Pulmonary artery endothelial cell (primary cell): Measurements from ENCODE around the gene KLHL14. TPM values are rescaled to one million over a fixed set of nuclear protein-coding genes. Genes with fewer than 3 reads are reported as not detected.
"Not testable (repeated sequence)": the region's sequence is repeated elsewhere in the genome, so short reads cannot be mapped to it uniquely, and the experiment has no call there.

Experiments used
- DNase-seq: peaks from one replicate; pipeline ENCODE4 v3.0.0-alpha.2; 2011; ENCODE audit warnings: low read depth, low spot score
- total RNA-seq: library from RNA; depleted of rRNA; stranded (reverse); fragments of >200 nt; gene quantifications from 2 replicates; pipeline ENCODE4 v1.2.3, GENCODE V29; 2014

The KLHL14 gene, protein sequence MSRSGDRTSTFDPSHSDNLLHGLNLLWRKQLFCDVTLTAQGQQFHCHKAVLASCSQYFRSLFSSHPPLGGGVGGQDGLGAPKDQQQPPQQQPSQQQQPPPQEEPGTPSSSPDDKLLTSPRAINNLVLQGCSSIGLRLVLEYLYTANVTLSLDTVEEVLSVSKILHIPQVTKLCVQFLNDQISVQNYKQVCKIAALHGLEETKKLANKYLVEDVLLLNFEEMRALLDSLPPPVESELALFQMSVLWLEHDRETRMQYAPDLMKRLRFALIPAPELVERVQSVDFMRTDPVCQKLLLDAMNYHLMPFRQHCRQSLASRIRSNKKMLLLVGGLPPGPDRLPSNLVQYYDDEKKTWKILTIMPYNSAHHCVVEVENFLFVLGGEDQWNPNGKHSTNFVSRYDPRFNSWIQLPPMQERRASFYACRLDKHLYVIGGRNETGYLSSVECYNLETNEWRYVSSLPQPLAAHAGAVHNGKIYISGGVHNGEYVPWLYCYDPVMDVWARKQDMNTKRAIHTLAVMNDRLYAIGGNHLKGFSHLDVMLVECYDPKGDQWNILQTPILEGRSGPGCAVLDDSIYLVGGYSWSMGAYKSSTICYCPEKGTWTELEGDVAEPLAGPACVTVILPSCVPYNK
- not detected in 2 replicates for total RNA-seq

DNA sequence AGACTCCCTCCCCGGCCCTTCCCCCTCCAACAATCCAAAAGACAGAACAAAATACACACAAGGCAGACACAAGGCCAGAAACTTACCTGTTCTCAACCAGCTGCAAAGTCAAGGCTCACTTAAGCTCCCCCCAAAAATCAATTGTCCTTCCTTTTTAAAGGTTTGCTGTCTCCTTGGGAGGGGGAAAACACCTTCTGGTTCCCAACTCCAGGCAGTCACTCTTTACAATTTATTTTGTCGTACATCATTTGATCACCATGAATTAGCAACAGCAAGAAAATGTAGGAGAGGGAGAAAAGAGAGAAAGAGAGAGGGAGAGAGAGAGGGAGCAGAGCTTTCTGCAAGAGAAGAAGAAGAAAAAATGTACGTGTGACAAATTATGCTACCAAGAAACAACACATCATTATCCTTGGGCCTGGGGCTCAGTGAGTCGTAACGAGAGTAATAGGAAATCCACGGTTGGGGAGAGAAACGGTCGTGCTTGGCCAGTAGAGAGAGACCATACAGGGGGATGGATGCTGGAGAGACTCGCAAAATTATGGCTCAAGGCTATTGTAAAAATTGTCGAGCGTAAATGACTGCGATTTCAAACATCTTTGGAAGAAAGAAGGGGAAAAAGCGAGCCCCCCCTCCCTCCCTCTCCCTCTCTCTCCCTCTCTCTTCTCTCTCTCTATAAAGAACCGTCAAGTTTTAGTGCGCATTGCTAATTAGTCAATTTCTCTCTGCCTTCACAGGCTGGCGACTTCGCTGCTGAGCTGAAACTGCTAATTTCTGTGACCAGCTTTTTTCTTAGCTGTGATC, at the start of gene KLHL14:
Gene KLHL14, minus strand, starts transcription at position 443 of the 801 bp plus-strand sequence. CDS start 2,432 bp downstream, outside the sequence.
- DNase-seq: no peak

DNA sequence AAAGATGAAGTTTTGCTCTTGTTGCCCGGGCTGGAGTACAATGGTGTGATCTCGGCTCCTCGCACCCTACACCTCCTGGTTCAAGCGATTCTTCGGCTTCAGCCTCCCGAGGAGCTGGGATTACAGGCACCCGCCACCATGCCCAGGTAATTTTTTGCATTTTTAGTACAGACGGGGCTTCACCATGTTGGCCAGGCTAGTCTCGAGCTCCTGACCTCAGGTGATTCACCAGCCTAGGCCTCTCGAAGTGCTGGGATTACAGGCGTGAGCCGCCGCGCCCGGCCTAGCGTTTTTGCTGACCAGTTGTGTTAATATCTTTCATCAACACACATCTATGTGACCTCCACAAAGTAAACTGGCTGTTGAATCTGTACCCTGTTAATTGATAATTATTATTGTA, 49.4 kb upstream of the KLHL14 start:
- no peak for DNase-seq

DNA sequence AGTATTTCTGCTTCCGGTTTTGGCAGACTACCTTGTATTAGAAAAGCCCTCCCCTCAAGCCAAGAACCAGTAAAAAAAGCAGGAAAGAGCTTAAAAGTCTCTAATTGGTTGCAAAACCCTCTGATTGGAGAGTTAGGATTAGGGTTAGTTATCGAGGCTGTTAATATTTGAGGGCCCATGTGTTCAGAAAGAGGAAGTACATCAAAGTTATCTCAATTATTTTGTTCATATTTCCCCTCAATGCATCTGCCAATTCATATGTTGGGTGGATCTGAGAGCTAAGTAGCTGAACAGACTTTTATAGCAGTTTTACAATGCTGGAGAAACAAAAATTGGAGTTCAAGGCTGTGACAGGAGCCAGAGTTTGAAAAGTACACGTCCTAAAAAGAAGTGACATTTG, 43.1 kb upstream of the KLHL14 start:
- no peak for DNase-seq

DNA sequence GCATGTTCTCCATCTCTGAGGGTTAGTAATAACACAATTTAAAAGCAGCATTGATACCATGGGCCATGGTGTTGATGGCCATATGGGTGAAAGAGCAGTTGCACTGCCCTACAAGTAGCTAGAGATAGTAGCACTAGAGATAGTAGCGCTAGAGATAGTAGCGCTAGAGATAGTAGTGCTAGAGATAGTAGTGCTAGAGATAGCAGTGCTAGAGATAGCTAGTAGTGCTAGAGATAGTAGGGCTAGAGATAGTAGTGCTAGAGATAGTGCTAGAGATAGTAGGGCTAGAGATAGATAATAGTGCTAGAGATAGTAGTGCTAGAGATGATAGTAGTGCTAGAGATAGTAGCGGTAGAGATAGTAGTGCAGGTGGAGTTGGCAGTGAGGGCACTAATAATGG, 39.5 kb upstream of the KLHL14 start:
- DNase-seq: no peak

DNA sequence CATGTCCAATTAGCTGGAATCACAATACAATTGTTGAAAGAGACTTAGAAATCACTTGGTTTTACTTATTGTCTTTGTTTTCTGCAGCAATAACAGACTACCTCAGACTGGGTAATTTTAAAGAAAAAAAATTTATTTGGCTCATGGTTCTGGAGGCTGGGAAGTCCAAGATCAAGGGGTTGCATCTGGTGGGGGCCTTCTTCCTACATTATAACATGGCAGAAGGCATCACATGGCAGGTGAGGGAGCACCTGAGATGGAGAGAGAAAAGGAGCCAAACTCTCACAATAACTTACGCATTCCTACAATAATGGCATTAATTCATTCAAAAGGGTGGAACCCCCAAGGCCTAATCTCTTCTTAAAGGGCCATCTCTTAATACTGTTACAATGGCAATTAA, 37.5 kb upstream of the KLHL14 start:
- DNase-seq: no peak

DNA sequence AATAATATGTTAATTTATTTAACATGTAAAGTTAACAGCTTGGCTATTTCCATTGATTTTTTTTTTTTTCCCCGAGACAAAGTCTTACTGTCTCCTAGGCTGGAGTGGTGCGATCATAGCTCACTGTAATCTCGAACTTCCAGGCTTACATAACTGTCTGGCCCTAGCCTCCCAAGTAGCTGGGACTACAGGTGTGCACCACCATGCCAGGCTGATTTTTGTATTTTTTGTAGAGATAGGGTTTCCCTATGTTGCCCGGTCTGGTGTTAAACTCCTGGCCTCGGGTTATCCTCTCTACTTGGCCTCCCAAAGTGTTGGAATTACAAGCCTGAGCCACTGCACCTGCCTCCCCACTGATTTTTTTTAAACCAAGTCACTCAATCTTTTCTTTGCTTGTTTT, 32.5 kb upstream of the KLHL14 start:
- DNase-seq: no peak

DNA sequence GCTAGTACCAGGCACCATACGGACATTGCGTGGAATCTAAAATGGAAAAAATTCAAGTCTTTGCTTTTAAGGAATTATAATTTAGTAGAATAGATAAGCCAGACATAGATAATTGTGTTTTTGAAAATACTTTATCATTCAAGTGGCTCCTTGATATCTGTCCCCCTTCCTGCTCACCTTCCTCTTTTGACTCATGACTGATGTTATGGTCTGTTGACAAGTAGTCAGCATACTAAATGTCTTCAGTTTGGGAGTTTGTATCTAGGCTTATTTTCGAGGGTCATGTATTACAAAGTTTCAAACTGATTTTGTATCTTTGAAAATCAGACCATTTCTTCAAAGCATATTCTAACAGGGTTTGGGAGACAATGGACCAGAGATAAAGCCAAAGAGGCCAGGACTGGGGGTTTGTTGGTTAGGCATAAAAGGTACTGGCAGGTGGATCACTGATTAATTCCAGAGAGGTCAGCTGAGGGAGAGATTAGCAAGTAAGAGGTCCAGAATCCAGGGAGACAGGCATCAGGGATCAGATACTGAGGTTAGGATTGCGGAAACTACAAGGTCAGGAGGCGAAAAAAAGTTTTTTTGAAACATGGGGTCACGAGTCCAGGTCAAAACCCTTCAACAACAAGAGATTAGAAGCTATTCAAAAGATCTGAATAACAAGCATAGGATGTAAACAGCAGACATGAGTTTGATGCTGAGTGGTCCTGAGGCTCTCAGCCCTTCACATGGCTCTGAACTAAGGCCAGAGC, 31.5 kb upstream of the KLHL14 start:
- DNase-seq: no peak

DNA sequence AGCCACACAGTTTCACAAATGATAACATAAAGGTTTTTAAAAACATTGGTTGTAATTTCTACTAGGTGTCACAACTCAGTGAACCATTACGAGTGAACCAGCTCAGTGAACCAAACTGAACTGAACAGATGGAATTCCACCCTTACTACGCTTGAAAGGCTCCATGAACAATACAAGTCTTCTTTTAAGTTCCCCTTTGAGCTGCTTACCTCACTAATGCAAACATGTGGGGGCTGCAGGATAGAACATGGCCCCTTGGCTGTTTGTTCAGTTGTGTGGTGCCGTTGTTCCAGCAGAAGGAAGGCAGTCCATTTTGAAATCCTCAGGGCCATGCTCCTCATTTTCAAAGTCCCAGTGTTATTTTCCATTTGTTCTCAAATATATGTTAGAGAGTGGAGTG, 30.7 kb upstream of the KLHL14 start:
- DNase-seq: no peak

DNA sequence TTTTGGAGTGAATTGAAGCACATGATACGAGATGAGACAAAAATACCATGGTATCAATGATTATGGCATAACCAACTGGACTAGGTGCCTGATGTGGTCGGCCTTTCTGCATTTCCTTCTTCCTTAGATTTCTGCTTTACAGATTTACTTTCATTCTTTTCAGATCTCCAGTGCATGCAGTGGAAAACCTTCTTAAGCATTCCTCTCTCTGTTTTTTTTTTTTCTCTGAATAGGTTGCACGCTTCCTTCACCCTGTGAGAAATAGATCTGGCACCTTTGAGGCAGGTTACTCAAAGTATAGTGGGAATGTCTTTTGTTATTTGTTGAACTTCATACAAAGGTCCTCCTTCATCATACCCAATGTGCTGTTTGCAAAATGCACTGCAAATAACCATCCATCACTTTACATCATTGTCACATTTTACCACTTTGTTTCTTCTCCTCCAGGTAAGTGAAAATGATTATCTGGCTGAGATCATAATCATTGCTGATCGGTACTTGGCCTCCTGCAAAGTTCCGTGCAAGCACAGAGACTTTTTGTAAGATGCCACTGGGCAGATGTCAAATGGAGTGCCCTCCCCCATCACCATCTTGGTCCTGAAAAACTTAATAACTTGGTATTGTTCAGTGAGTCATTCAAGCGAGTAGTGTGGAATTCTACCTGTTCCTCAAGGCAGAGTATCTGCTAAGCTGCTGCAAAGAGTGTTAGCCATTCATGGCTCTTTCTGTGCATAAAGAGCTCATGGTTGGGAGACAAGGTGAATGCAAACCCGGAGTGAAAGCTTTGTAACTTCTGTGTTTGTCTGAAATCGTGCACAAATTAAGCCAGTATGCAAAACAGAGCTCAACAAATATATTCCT, 30.0 kb upstream of the KLHL14 start:
- no peak for DNase-seq

DNA sequence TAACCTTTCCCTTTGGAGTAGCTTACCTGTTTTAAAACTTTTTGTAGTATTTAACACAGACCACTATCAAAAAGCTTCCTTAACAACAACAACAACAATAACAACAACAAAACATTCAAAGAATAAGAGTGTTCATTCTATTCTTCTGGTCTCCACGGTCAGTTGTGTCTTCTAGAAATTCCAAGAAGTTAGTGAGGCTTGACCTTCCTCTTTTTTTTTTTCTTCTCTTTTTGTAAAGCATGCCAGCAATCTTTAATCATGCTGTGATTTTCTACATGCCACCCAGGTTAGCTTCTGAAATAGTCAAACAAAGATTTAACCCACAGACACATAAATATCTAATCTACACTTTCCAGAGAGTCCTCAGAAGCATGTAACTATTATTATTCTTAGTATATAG, 28.4 kb upstream of the KLHL14 start:
- DNase-seq: no peak

DNA sequence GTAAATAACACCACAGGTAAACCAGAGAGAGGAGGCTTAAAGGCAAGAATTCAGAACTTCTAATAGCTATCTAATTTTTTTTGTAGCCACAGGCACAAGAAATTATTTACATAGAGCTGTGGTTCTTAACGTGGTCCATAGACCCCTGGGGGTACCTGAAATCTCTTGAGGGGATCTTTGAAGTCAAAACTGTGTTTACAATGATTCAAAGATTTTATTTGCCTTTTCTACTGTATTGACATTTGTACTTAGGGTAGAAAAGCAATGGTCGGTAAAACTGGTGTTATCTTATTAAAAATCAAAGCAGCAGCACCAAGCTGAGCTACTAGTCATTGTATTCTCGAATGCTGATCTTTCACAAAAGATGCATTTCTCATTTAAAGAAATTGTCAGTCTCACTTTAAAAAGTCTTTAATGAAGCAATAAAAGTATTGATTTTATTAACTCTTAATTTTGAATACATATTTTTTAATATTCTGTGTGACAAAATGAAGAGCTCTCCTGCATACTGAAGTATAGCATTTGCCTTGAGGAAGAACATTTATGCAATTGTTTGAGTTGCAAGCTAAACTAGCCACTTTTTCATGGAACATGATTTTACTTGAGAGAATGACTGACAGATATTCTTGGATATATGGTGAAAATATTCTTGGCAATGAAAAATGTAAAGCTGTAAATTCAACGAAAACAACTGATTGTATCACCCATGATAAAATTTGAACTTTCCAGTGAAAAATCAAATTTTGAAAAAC, 25.6 kb upstream of the KLHL14 start:
- DNase-seq: no peak

DNA sequence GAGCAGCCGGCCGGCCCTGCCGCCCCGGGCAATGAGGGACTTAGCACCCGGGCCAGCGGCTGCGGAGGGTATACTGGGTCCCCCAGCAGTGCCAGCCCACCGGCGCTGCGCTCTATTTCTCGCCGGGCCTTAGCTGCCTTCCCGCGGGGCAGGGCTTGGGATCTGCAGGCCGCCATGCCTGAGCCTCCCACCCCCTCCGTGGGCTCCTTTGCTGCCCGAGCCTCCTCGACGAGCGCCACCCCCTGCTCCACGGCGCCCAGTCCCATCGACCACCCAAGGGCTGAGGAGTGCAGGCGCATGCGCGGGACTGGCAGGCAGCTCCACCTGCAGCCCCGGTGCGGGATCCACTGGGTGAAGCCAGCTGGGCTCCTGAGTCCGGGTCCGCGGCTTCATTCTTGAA, 21.8 kb upstream of the KLHL14 start:
- not testable (repeated sequence) for DNase-seq

DNA sequence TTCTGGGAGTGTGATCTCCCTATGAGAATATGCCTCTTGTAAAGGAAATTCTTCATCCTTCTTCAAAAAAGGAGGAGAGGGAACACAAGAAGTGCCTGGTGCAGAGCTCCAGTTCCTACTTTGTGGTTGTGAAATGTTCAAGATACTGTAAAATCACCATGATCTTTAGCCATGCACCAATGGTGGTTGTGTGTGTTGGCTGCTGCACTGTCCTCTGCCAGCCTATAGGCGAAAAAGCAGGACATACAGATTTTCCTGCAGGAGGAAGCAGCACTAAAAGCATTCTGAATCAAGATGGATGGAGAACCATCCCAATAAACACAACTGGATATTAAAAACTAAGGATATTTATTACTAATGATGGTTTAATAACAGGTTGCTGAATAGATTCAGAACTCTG, 6.2 kb upstream of the KLHL14 start:
- DNase-seq: no peak

DNA sequence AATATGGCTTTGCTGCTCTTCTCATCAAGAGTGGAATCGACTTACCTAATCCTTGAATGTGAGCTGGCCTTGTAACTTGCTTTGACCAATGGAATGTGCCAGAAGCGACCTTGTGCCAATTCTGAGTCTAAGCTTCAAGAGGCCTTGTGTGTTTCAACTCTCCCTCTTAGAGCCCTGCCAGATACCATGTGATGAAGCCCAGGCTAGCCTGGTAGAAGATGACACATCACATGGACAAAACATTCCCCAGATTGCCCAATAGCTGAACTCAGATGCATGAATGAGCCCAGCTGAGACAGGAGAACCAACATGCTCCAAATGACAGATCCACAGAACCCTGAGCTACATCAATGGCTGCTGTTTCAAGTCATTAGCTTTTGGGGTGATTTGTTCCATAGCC, 4.2 kb upstream of the KLHL14 start:
- DNase-seq: no peak

DNA sequence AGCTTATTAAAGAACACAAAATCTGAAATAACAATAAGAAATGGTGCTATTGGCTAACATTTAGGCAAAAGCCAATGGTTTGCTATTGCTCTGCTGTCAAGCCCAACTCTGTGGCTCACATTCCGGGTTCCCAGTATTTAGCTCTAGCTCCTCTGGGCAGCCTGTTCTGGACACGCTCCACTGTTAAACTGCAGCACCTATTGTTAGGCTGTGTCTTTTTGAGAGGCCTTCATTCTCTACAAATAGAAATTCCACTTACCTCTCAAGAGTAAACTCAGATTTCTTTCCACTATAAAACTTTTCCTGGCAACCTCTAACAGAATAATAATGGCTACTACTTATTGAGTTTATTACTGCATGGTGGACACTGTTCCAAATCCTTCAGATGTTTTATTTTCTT, 3.7 kb upstream of the KLHL14 start:
- no peak for DNase-seq

DNA sequence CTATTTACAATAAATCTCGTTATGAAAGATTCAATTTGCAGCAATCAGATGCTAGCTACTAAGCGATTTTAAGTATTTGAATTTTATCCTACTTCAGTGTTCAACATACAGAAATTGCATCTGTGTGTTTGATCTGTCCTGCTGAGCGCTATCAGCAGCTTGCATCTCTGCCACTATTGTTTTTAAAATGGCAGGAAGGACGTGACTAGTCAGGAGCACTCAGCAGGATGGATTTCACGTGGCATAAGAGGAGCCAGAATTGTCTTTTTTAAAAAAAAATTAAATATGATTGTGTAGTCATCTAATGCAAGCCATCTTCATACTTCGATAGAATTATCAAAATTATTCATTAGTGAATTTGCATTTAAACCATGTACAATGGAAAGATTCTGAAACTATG, 2.8 kb upstream of the KLHL14 start:
- DNase-seq: no peak

DNA sequence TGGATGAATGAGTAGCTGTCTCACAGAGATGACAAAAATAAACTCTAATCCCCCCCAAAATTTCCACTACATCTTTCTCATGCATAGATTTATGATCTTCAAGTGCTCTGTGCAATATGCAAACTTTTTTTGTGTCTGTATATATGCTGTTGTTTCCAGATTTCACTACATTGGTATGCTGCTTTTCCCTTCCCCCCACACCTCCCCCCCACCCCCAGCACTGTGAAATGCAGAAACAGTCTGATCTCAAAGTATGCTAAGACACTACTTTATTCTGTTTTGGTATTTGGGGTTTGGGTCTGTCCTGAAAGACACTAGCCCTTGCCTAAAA, 524 bp upstream of the KLHL14 start:
- no peak for DNase-seq

DNA sequence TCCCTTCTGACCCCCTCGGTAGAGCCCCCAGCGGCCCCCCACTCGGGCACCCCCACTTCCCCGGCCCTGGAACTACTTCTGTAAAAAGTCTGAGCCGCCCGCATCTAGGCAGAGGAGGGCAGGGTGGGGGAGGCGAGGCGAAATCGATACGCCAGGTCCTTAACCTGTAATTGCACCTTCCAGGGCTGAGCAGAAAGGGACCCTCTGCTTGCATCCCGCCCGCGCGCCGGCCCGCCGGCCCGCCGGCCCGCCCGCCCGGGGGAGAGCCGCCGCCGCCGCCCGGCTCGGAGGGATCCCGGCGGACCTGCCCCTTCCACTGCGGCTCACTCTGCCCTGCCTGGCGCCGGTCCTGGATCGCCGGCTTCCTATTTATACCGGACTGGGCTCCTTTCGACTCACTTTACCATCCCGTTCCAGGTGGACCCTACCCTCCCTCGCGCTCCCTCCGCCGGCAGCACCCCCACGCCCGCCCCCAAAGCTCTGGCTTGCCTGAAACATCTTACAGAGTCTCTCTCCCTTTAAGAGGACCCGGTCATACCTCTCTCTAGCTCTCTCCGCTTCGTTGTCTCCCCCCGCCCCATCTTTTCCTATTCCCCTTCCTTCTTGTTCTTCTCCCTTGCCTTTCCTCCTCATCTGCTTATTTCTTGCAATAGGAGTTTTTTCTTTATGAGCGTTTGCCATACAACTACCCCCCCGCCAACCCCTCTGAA, 797 bp downstream of the KLHL14 start:
- no peak for DNase-seq

DNA sequence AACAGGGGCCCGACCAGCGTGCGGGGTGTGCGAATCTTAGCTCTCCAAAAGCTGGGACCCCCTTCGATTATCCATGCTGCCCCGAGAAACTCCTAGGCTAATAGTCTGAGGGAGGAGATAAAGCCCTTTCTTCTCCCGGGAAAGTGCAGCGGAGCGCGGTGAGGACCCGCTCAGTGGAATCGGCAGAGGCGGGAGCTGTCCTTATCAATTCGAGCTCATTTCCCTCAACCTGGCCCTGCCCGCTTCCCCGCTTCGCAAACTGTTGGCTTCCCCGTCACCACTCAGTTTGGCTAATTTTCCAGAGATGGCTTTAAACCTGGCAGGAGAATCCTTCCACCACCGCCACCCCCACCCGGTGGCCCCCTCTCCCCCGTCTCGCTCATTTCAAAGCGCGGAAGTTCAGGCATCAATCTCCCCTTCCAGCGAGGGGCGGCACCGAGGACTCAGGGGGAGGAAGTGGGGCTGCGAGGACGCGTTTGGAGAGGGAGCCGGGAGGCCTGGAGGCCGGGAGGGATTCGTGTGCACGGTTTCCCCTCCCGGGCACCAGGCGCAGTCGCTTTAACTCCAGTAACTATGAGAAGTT, 1.6 kb downstream of the KLHL14 start:
- DNase-seq: no peak
